GM12878 (cell line): Measurements from ENCODE around the gene RADIL. TPM values are rescaled to one million over a fixed set of nuclear protein-coding genes. Genes with fewer than 3 reads are reported as not detected.

ENCODE experiments used
- ATAC-seq: fragments of 200-7000 bp; cut with Tn5 transposase; 3 replicates; pipeline ENCODE4 v1.9.1; 2020; ENCODE audit warnings: mild to moderate bottlenecking, moderate library complexity
- BruUV-seq: library from RNA; stranded (reverse); fragments of 400-500 nt; replicated peaks from 2 replicates; lab custom pipeline; 2021; lab: Mats Ljungman, UMichigan
- CTCF ChIA-PET: fragments of 300-600 bp; sonication (Branson Sonifier 250); formaldehyde crosslinking; extraction: SDS; loops from one replicate; lab custom pipeline; 2021; ENCODE audit warnings: inconsistent platforms; lab: Yijun Ruan, JAX
- POLR2A ChIA-PET: fragments of 350-600 bp; formaldehyde crosslinking; extraction: SDS; loops from one replicate; lab custom pipeline; 2021; ENCODE audit warnings: inconsistent platforms; lab: Charles Lee
- RAD21 ChIA-PET: fragments of 300-600 bp; sonication (Branson Sonifier 250); formaldehyde crosslinking; loops from one replicate; lab custom pipeline; 2023; ENCODE audit warnings: antibody characterized with exemption; ENCODE audit not compliant: unreplicated experiment; lab: Charles Lee
- SMC1A ChIA-PET: fragments of 300-600 bp; sonication (Branson Sonifier 250); formaldehyde crosslinking; loops from one replicate; lab custom pipeline; 2023; ENCODE audit not compliant: unreplicated experiment, uncharacterized antibody; lab: Charles Lee
- DNase-seq: peaks from one replicate; pipeline ENCODE4 v3.0.0-alpha.2; 2011; ENCODE audit warnings: low read depth, low spot score
- FAIRE-seq: peaks from 3 replicates; lab custom pipeline; 2011; peaks lifted over from hg19 to GRCh38; lab: Jason Lieb, UNC
- H2AFZ ChIP-seq: 2 replicates; pipeline ENCODE4 v1.6.0; 2011; ENCODE audit warnings: low read depth, low read length, control low read depth; ENCODE audit not compliant: control insufficient read depth
- H3K27ac ChIP-seq: 2 replicates; pipeline ENCODE4 v1.5.1; 2011; ENCODE audit warnings: control low read depth; ENCODE audit not compliant: control insufficient read depth, insufficient read depth
- H3K27me3 ChIP-seq, 2 experiments: replicated peaks in 1 of 2; 2 replicates each; pipeline versions ENCODE4 v1.6.0 to v1.6.1; 2011; ENCODE audit warnings: low read length in 1 of 2; ENCODE audit not compliant: control insufficient read depth in 2 of 2, insufficient read depth in 2 of 2
- H3K36me3 ChIP-seq, 2 experiments: 2 replicates each; pipeline ENCODE4 v1.5.1; 2011; ENCODE audit warnings: low read length in 1 of 2; ENCODE audit not compliant: control insufficient read depth in 2 of 2, insufficient read depth in 2 of 2
- H3K4me1 ChIP-seq: 2 replicates; pipeline ENCODE4 v1.6.1; 2011; ENCODE audit warnings: mild to moderate bottlenecking, low read length, moderate library complexity, mixed read lengths; ENCODE audit not compliant: control insufficient read depth, insufficient read depth
- H3K4me2 ChIP-seq: 2 replicates; pipeline ENCODE4 v1.6.0; 2011; ENCODE audit warnings: control low read depth; ENCODE audit not compliant: control insufficient read depth, insufficient read depth
- H3K4me3 ChIP-seq: fragments of 200-600 bp; sonication (generic); 2 replicates; pipeline ENCODE4 v1.5.1; 2016
- H3K79me2 ChIP-seq: 2 replicates; pipeline ENCODE4 v1.6.0; 2011; ENCODE audit warnings: low read length; ENCODE audit not compliant: control insufficient read depth, insufficient read depth
- H3K9ac ChIP-seq: 2 replicates; pipeline ENCODE4 v1.8.0; 2011; ENCODE audit warnings: low read length, control low read depth, mixed read lengths; ENCODE audit not compliant: control insufficient read depth, insufficient read depth
- H3K9me3 ChIP-seq: replicated peaks from 3 replicates; pipeline ENCODE4 v1.5.1; 2011; ENCODE audit warnings: mild to moderate bottlenecking, low read length; ENCODE audit not compliant: control insufficient read depth, insufficient read depth
- H4K20me1 ChIP-seq: 2 replicates; pipeline ENCODE4 v1.6.0; 2011; ENCODE audit not compliant: control insufficient read depth, insufficient read depth
- JUND ChIP-seq: IDR thresholded peaks from 2 replicates; pipeline ENCODE4 v1.6.1; 2012; ENCODE audit warnings: low read depth, mild to moderate bottlenecking, low read length, improper control_type of control experiment, moderate library complexity
- MYC ChIP-seq: IDR thresholded peaks from 2 replicates; pipeline ENCODE4 v1.6.1; 2011; ENCODE audit warnings: mild to moderate bottlenecking, low read length, moderate library complexity, inconsistent platforms; ENCODE audit not compliant: insufficient read depth, insufficient replicate concordance, insufficient read length, severe bottlenecking
- POLR2A ChIP-seq: IDR thresholded peaks from 2 replicates; pipeline ENCODE4 v1.6.1; 2011; ENCODE audit warnings: low read depth, mild to moderate bottlenecking, low read length
- RBBP5 ChIP-seq: fragments of 200-600 bp; sonication (generic); conservative IDR thresholded peaks from 2 replicates; pipeline ENCODE4 v1.6.1; 2016
- YBX1 ChIP-seq: fragments of 450-650 bp; IDR thresholded peaks from 2 replicates; pipeline ENCODE4 v1.6.1; 2016; ENCODE audit warnings: antibody characterized with exemption
- WGBS: methylation state at CpG from one replicate; pipeline ENCODE4 v1.1.6; 2016; ENCODE audit warnings: low lambda C conversion rate; ENCODE audit not compliant: insufficient replicate concordance, insufficient coverage; ENCODE audit errors: missing lambda C conversion rate; 5-methylcytosine and 5-hydroxymethylcytosine counted together
- in situ Hi-C: fragments of 300-500 bp; cut with MboI; formaldehyde crosslinking; loops from 9 replicates; pipeline ENCODE4 v1.14.3; 2018; ENCODE audit warnings: mixed read lengths
- intact Hi-C: fragments of 100-400 bp; cut with micrococcal nuclease; formaldehyde crosslinking; loops from one replicate; pipeline ENCODE4 v1.14.2; 2022; ENCODE audit not compliant: unreplicated experiment
- polyA plus RNA-seq, 11 experiments: library from polyadenylated mRNA; depleted of rRNA in 4 of 11; unstranded in 6 of 11; stranded (reverse) in 5 of 11; fragments of >200 nt; fragmentation: Nextera tagmentation in 4 of 11; fragmentation: Illumina TruSeq in 1 of 11; extraction: Ambion mirVana in 4 of 11; extraction: Trizol in 1 of 11; gene quantifications; 1 replicate in 1 of 11; 2 replicates in 10 of 11; pipeline versions ENCODE4 v1.2.1 to v1.2.3, GENCODE V29; 2011 to 2016; ENCODE audit warnings: inconsistent platforms in 2 of 11, missing spikeins in 2 of 11, low read depth in 1 of 11
- total RNA-seq, 4 experiments: library from RNA; depleted of rRNA in 3 of 4; stranded (reverse); fragments of >200 nt in 3 of 4; fragmentation: Illumina TruSeq in 1 of 4; extraction: Trizol in 1 of 4; gene quantifications; 2 replicates each; pipeline versions ENCODE4 v1.2.1 to v1.2.3, GENCODE V29; 2013 to 2021
- TF ChIP-seq, protein P1 (sequence below): fragments of 450-650 bp; formaldehyde crosslinking; IDR thresholded peaks from 2 replicates; pipeline ENCODE4 v1.4.0; 2020; ENCODE audit warnings: mild to moderate bottlenecking, moderate library complexity

The RADIL gene
- total and polyA plus RNA-seq, 10 of the 15 experiments (the other 5 are each of a cell fraction or from before 2014, with no cell fraction given) = 0.05 to 0.06 TPM; not detected in 8

DNA sequence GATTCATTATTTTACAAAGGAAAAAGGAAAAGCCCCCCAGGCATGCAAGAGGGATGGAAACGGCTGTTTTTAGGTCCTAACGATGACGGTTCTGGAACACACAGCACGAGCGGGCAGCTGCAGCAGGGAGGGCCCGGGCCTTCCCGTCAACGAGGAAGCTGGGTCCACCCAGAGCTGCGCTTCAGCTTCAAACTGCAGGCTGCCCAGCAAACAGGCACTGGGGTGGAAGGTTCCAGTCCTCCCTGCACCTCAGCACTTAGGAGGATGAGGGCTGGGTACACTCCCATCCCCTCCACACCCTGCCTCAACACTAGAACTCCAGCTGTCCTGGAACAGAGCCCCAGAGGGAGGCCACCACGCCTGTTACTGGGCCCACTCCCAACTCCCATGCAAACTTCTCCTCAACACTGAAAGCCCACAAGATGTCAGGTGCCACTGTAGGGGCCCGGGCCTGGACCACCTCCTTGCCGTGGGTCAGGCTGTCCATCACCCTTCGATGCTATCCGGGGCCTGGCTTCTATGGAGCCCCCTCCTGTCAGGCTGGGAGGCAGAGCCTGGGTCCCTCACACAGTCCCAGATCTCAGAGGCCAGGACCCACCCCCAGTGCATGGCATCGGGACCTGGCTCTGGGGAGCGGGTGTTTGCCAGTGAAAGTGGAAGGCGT lies 54.7 kb downstream of the RADIL start:
- DNase-seq (no peak), ATAC-seq (no peak), FAIRE-seq (no peak)
- Histone ChIP-seq H3K27me3 (no peaks in the 10 kb centered on the region), H3K9me3 (no peaks in the 10 kb centered on the region), H3K4me2 (no peak overlapping the region), H3K9ac (no peak overlapping the region), H2AFZ (no peak overlapping the region), H4K20me1 (no peaks in the 10 kb centered on the region), H3K27ac (no peak overlapping the region), H3K79me2 (no peaks in the 10 kb centered on the region), H3K4me1 (no peaks in the 10 kb centered on the region), H3K36me3 (no peaks in the 10 kb centered on the region), H3K4me3 (no peak overlapping the region)
- ChIA-PET SMC1A (interaction anchor here (1.2 to 1.8 kb wide), 2 partner anchors 258 to 411 kb away, joined by 3 to 8 read pairs; no protein-coding TSS in a partner anchor), CTCF (interaction anchor here (0.6 to 4.0 kb wide), 2 partner anchors 257 to 260 kb away, joined by 3 to 38 read pairs; no protein-coding TSS in a partner anchor), RAD21 (interaction anchor here (0.8 kb wide), 1 partner anchor 256 kb away, joined by 4 read pairs; no protein-coding TSS in a partner anchor), POLR2A (no interaction called here)
- in situ Hi-C loops = no loop called here
- no TSS peak for BruUV-seq
- TF ChIP-seq MYC (no peak), POLR2A (no peak), YBX1 (no peak), RBBP5 (no peak), JUND (no peak)
- TF ChIP-seq, protein P1, sequence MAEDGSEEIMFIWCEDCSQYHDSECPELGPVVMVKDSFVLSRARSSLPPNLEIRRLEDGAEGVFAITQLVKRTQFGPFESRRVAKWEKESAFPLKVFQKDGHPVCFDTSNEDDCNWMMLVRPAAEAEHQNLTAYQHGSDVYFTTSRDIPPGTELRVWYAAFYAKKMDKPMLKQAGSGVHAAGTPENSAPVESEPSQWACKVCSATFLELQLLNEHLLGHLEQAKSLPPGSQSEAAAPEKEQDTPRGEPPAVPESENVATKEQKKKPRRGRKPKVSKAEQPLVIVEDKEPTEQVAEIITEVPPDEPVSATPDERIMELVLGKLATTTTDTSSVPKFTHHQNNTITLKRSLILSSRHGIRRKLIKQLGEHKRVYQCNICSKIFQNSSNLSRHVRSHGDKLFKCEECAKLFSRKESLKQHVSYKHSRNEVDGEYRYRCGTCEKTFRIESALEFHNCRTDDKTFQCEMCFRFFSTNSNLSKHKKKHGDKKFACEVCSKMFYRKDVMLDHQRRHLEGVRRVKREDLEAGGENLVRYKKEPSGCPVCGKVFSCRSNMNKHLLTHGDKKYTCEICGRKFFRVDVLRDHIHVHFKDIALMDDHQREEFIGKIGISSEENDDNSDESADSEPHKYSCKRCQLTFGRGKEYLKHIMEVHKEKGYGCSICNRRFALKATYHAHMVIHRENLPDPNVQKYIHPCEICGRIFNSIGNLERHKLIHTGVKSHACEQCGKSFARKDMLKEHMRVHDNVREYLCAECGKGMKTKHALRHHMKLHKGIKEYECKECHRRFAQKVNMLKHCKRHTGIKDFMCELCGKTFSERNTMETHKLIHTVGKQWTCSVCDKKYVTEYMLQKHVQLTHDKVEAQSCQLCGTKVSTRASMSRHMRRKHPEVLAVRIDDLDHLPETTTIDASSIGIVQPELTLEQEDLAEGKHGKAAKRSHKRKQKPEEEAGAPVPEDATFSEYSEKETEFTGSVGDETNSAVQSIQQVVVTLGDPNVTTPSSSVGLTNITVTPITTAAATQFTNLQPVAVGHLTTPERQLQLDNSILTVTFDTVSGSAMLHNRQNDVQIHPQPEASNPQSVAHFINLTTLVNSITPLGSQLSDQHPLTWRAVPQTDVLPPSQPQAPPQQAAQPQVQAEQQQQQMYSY (CRISPR knock-in tag) = no peak
- intact Hi-C loops = loop anchor here (10.0 kb wide), 1 partner anchor 146 kb away; no protein-coding TSS in a partner anchor
- WGBS = 44% methylated on average over 17 of the region's 17 CpGs
